ENCODE measurements around the gene TMEM178B. TPM values are rescaled to one million over a fixed set of nuclear protein-coding genes. Genes with fewer than 3 reads are reported as not detected.
"Not testable (repeated sequence)": the region's sequence is repeated elsewhere in the genome, so short reads cannot be mapped to it uniquely, and the experiment has no call there.

Gene TMEM178B
- total and polyA plus RNA-seq, 8 donors, result 0.42 to 3.0 (median 2.1) TPM

DNA sequence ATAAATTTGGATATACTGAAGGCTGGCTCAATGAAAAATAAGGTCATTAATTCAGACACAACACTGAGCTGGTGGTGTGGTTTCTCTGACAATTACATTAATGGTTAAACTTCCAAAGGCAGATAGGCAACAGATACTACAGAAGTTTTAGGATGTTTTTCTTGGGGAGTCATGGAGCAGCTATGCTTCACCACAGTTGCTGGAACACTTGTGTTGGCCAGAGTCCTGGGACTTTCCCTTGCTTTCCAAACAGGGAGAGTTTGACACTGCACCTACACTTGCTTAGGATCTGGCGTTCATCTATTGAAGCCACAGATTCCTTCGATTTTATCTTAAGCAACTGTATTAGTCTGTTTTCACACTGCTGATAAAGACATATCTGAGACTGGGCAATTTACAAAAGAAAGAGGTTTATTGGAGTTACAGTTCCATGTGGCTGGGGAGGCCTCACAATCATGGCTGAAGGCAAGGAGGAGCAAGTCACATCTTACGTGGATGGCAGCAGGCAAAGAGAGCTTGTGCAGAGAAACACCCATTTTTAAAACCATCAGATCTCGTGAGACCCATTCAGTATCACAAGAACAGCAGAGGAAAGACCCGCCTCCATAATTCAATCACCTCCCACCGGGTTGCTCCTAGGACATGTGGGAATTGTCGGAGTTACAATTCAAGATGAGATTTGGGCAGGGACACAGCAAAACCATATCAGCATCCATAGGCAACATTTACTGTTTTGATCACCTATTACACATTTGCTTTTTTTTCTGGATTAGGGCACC, 27.8 kb upstream of the TMEM178B start:
- H3K27me3 ChIP-seq, result no peaks in the 10 kb centered on the region
- H3K27ac ChIP-seq, result no peak overlapping the region
- DNase-seq, result no peak
- no peak overlapping the region for H3K4me3 ChIP-seq
- H3K4me1 ChIP-seq, result no peaks in the 10 kb centered on the region
- no peak for FAIRE-seq
- TF ChIP-seq CTCF (IDR thresholded peaks at IDR 0.05), result no peak
- WGBS, 2 donors, result 65 to 81% methylated on average over 7 of the region's 7 CpGs
- no peaks in the 10 kb centered on the region for H3K36me3 ChIP-seq
- no peaks in the 10 kb centered on the region for H3K9me3 ChIP-seq
- peak in 1 of 4 donors; percentile 35 for ATAC-seq
- intact Hi-C loops (cut with DNase I), result no loop called here

GRCh38 chr7:141053626-141054025, 20.2 kb upstream of the TMEM178B start:
- ATAC-seq (peak in 2 of 4 donors; percentile 41 to 52), FAIRE-seq (no peak), DNase-seq (no peak)
- Histone ChIP-seq H3K4me3 (no peak overlapping the region), H3K27ac (no peak overlapping the region), H3K9me3 (no peaks in the 10 kb centered on the region), H3K4me1 (no peaks in the 10 kb centered on the region), H3K36me3 (no peaks in the 10 kb centered on the region), H3K27me3 (no peaks in the 10 kb centered on the region)
- no peak for TF ChIP-seq CTCF (IDR thresholded peaks at IDR 0.05)
- WGBS, 2 donors, result 54 to 56% methylated on average over 9 of the region's 9 CpGs
- intact Hi-C loops (cut with DNase I), result no loop called here

DNA sequence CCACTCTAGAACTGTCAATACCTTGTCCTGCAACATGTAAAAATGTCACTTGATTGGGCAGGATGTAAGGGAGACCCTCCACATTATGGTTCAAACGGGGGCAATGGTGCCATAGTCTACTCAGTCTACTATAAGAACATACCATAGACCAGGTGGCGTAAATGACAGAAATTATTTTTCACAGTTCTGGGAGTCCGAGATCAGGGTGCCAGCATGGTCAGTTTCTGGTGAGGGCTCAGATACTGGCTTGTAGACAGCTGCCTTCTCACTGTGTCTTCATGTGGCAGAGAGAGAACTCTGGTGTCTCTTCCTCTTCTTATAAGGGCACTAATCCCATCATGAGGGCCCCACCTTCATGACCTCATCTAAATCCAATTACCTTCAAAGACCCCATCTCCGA, 18.7 kb upstream of the TMEM178B start:
- TF ChIP-seq CTCF (IDR thresholded peaks at IDR 0.05), result no peak
- FAIRE-seq, result no peak
- intact Hi-C loops (cut with DNase I), result no loop called here

GRCh38 chr7:141057788-141058187, 16.1 kb upstream of the TMEM178B start:
- Histone ChIP-seq H3K4me1 (no peaks in the 10 kb centered on the region), H3K9me3 (no peaks in the 10 kb centered on the region), H3K36me3 (no peaks in the 10 kb centered on the region), H3K27ac (no peak overlapping the region), H3K27me3 (no peaks in the 10 kb centered on the region), H3K4me3 (no peak overlapping the region)
- DNase-seq (no peak), FAIRE-seq (no peak), ATAC-seq (no peak)
- TF ChIP-seq CTCF (IDR thresholded peaks at IDR 0.05), result no peak
- intact Hi-C loops (cut with DNase I), result no loop called here
- 83 to 86% methylated on average over 3 of the region's 3 CpGs for WGBS, 2 donors

More for the DNA sequence above, 18.7 kb upstream of the TMEM178B start:
- no peak for DNase-seq
- 67 to 80% methylated on average over 4 of the region's 4 CpGs for WGBS, 2 donors
- Histone ChIP-seq H3K36me3 (no peaks in the 10 kb centered on the region), H3K4me1 (no peaks in the 10 kb centered on the region), H3K9me3 (no peaks in the 10 kb centered on the region), H3K4me3 (no peak overlapping the region), H3K27ac (no peak overlapping the region), H3K27me3 (no peaks in the 10 kb centered on the region)
- ATAC-seq, result no peak

DNA sequence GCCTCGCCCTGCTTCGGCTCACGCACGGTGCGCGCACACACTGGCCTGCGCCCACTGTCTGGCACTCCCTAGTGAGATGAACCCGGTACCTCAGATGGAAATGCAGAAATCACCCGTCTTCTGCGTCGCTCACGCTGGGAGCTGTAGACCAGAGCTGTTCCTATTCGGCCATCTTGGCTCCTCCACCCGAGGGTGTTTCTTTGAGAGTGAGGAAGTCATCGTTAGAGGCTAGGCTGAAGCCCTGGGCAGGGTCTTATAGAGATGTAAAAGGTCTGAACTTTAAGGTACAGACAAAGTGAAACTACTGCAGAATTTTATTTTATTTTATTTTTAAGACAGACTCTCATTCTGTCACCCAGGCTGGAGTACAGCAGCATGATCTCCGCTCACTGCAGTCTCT, 6.0 kb upstream of the TMEM178B start:
- H3K36me3 ChIP-seq; intact Hi-C loops (cut with DNase I); ATAC-seq; H3K27ac ChIP-seq; DNase-seq; H3K4me3 ChIP-seq; H3K27me3 ChIP-seq; FAIRE-seq; H3K9me3 ChIP-seq: not testable (repeated sequence)
- peaks cover 0 to 12% (median 7%) of the 10 kb centered on the region in 3 donors for H3K4me1 ChIP-seq
- 73 to 82% methylated on average over 7 to 8 of the region's 16 CpGs for WGBS, 2 donors
